T-cell (primary cell): Measurements from ENCODE around the gene ARL6IP4. TPM values are rescaled to one million over a fixed set of nuclear protein-coding genes. Genes with fewer than 3 reads are reported as not detected.

Experiments used
- ATAC-seq, 4 experiments: fragments of 200-7000 bp in 3 of 4; fragments of 150-1000 bp in 1 of 4; cut with Tn5 transposase; replicated peaks in 1 of 4; 1 replicate in 3 of 4; 2 replicates in 1 of 4; pipeline ENCODE4 v1.10.0; 2021; ENCODE audit warnings: moderate library complexity in 3 of 4, mild to moderate bottlenecking in 2 of 4, moderate number of reproducible peaks in 1 of 4
- CTCF ChIA-PET, 2 donors: fragments of 300-600 bp; sonication (Branson Sonifier 250); formaldehyde crosslinking; loops; one replicate each; lab custom pipeline; 2022; ENCODE audit warnings: antibody characterized with exemption in 2 of 2; lab: Charles Lee
- POLR2A ChIA-PET, 2 donors: fragments of 300-600 bp; sonication (Branson Sonifier 250); formaldehyde crosslinking; loops; one replicate each; lab custom pipeline; 2022; ENCODE audit warnings: antibody characterized with exemption in 2 of 2; lab: Charles Lee
- DNase-seq, 35 experiments: peaks; one replicate each; pipeline versions ENCODE4 v3.0.0 to v3.0.0-alpha.2; 2013 to 2023
- H3K27ac ChIP-seq: one replicate; pipeline ENCODE4 v1.5.1; 2013; ENCODE audit warnings: low read length
- H3K27me3 ChIP-seq, 2 experiments: replicated peaks in 1 of 2; 1 replicate in 1 of 2; 2 replicates in 1 of 2; pipeline versions ENCODE4 v1.6.1 to v1.7.0; 2013; ENCODE audit warnings: low read length in 1 of 2, mixed read lengths in 1 of 2; ENCODE audit not compliant: control insufficient read depth in 2 of 2, insufficient read depth in 2 of 2; ENCODE audit errors: extremely low read depth in 1 of 2
- H3K36me3 ChIP-seq, 2 donors: 1 replicate in 1 of 2; 2 replicates in 1 of 2; pipeline versions ENCODE4 v1.6.1 to v1.7.0; 2013; ENCODE audit warnings: low read length in 1 of 2; ENCODE audit not compliant: control insufficient read depth in 2 of 2, insufficient read depth in 1 of 2; ENCODE audit errors: extremely low read depth in 1 of 2
- H3K4me1 ChIP-seq, 2 experiments: 1 replicate in 1 of 2; 2 replicates in 1 of 2; pipeline versions ENCODE4 v1.6.1 to v1.7.0; 2013; ENCODE audit warnings: low read length in 2 of 2, mixed read lengths in 1 of 2; ENCODE audit not compliant: insufficient read depth in 2 of 2, control insufficient read depth in 1 of 2; ENCODE audit errors: extremely low read depth in 1 of 2
- H3K4me3 ChIP-seq, 2 donors: 1 replicate in 1 of 2; 2 replicates in 1 of 2; pipeline versions ENCODE4 v1.5.1 to v1.7.0; 2013; ENCODE audit warnings: mild to moderate bottlenecking in 2 of 2, low read length in 1 of 2, moderate library complexity in 1 of 2; ENCODE audit not compliant: control insufficient read depth in 1 of 2; ENCODE audit errors: extremely low read depth in 1 of 2
- H3K9me3 ChIP-seq: 2 replicates; pipeline ENCODE4 v1.7.0; 2013
- H3K27ac Mint-ChIP-seq, 2 donors: one replicate each; pipeline ENCODE4 v1.8.0; 2020 to 2021; ENCODE audit warnings: mild to moderate bottlenecking in 2 of 2, mixed read lengths in 2 of 2
- H3K27me3 Mint-ChIP-seq, 2 donors: one replicate each; pipeline ENCODE4 v1.8.0; 2021 to 2022; ENCODE audit warnings: mixed read lengths in 2 of 2
- H3K36me3 Mint-ChIP-seq: one replicate; pipeline ENCODE4 v1.8.0; 2021; ENCODE audit warnings: mixed read lengths
- H3K4me1 Mint-ChIP-seq, 3 donors: one replicate each; pipeline ENCODE4 v1.8.0; 2020 to 2022; ENCODE audit warnings: mixed read lengths in 3 of 3, mild to moderate bottlenecking in 1 of 3
- H3K4me3 Mint-ChIP-seq, 3 donors: one replicate each; pipeline ENCODE4 v1.8.0; 2020 to 2022; ENCODE audit warnings: mild to moderate bottlenecking in 3 of 3, mixed read lengths in 3 of 3, moderate library complexity in 3 of 3
- H3K9me3 Mint-ChIP-seq, 3 donors: one replicate each; pipeline ENCODE4 v1.8.0; 2020 to 2022; ENCODE audit warnings: mixed read lengths in 3 of 3
- WGBS: methylation state at CpG from one replicate; pipeline ENCODE4 v1.1.5; 2013; ENCODE audit warnings: missing lambda C conversion rate; ENCODE audit not compliant: insufficient coverage; 5-methylcytosine and 5-hydroxymethylcytosine counted together
- total RNA-seq, 35 experiments: library from RNA in 6 of 35; stranded (reverse) in 6 of 35; fragments of 120-200 nt in 1 of 35; gene quantifications; one replicate each; pipeline versions ENCODE4 v1.2.1 to v1.2.4 and lab custom pipeline; 2013 to 2026

Gene ARL6IP4
- total RNA-seq, 5 donors from 2014 or later (not counting 1 experiment from before 2014, with no cell fraction given): 134 to 231 (median 204) TPM

GRCh38 chr12:122947352-122947792 is 33.1 kb upstream of the ARL6IP4 start:
- Histone ChIP-seq H3K36me3 (no peaks in the 10 kb centered on the region), H3K27me3 (no peaks in the 10 kb centered on the region), H3K4me3 (no peak overlapping the region), H3K4me1 (peaks cover 0 to 30% of the 10 kb centered on the region in 2 experiments), H3K27ac (no peak overlapping the region), H3K9me3 (no peaks in the 10 kb centered on the region)
- ChIA-PET POLR2A (interaction anchor here (0.6 to 0.7 kb wide), 3 partner anchors 57 to 1387 kb away, joined by 3 to 9 read pairs (median 4); no protein-coding TSS in a partner anchor), CTCF (interaction anchor here (0.5 to 1.2 kb wide), 4 partner anchors 76 to 634 kb away, joined by 3 to 5 read pairs (median 3); no protein-coding TSS in a partner anchor)
- Mint-ChIP-seq H3K27me3 (no peaks in the 10 kb centered on the region), H3K27ac (peak overlapping the region; percentile 74 to 84), H3K9me3 (no peaks in the 10 kb centered on the region), H3K4me3 (no peak overlapping the region), H3K36me3 (peaks cover 4% of the 10 kb centered on the region), H3K4me1 (peaks cover 10 to 37% (median 27%) of the 10 kb centered on the region in 3 donors)
- WGBS: 82% methylated on average over 14 of the region's 15 CpGs
- DNase-seq: peak in 1 of 35 experiments; percentile 20
- ATAC-seq: no peak

GRCh38 chr12:122948605-122949004 is 31.9 kb upstream of the ARL6IP4 start:
- DNase-seq (no peak), ATAC-seq (no peak)
- Mint-ChIP-seq H3K4me1 (peaks cover 11 to 27% (median 20%) of the 10 kb centered on the region in 3 donors), H3K27ac (no peak overlapping the region), H3K27me3 (no peaks in the 10 kb centered on the region), H3K36me3 (peaks cover 4% of the 10 kb centered on the region), H3K9me3 (no peaks in the 10 kb centered on the region), H3K4me3 (no peak overlapping the region)
- Histone ChIP-seq H3K4me3 (no peak overlapping the region), H3K27ac (no peak overlapping the region), H3K36me3 (no peaks in the 10 kb centered on the region), H3K4me1 (peaks cover 0 to 22% of the 10 kb centered on the region in 2 experiments), H3K27me3 (no peaks in the 10 kb centered on the region), H3K9me3 (no peaks in the 10 kb centered on the region)
- ChIA-PET POLR2A (no interaction called here), CTCF (interaction anchor here in 1 of 2 donors (0.6 to 2.1 kb wide), 3 partner anchors 60 to 119 kb away, joined by 3 to 8 read pairs (median 6); no protein-coding TSS in a partner anchor)
- 89% methylated on average over 8 of the region's 14 CpGs for WGBS

- no peak for DNase-seq
- no peak overlapping the region for H3K27ac Mint-ChIP-seq
- WGBS: 88% methylated on average over 8 of the region's 8 CpGs
Measured at GRCh38 chr12:122949405-122949804, 31.1 kb upstream of the ARL6IP4 start.

GRCh38 chr12:122949816-122950675 is 30.4 kb upstream of the ARL6IP4 start:
- H3K27ac ChIP-seq: no peak overlapping the region
- peaks cover 0 to 22% of the 10 kb centered on the region in 2 experiments for H3K4me1 ChIP-seq
- no peaks in the 10 kb centered on the region for H3K9me3 Mint-ChIP-seq
- H3K4me3 Mint-ChIP-seq: no peak overlapping the region
- H3K36me3 ChIP-seq: no peaks in the 10 kb centered on the region
- H3K27me3 Mint-ChIP-seq: no peaks in the 10 kb centered on the region
- H3K4me1 Mint-ChIP-seq: peaks cover 11 to 25% (median 20%) of the 10 kb centered on the region in 3 donors
- DNase-seq (no peak), ATAC-seq (no peak)
- no peaks in the 10 kb centered on the region for H3K27me3 ChIP-seq
- WGBS: 91% methylated on average over 20 of the region's 27 CpGs
- POLR2A ChIA-PET: interaction anchor here in 1 of 2 donors (0.6 kb wide), 1 partner anchor 45 kb away, joined by 3 read pairs; no protein-coding TSS in a partner anchor
- H3K27ac Mint-ChIP-seq: no peak overlapping the region
- CTCF ChIA-PET: interaction anchor here (0.6 to 2.1 kb wide), 7 partner anchors 61 to 434 kb away, joined by 3 to 8 read pairs (median 3); no protein-coding TSS in a partner anchor
- no peak overlapping the region for H3K4me3 ChIP-seq
- no peaks in the 10 kb centered on the region for H3K9me3 ChIP-seq
- H3K36me3 Mint-ChIP-seq: peaks cover 4% of the 10 kb centered on the region

More at GRCh38 chr12:122949405-122949804, 31.1 kb upstream of the ARL6IP4 start:
- ChIA-PET CTCF (interaction anchor here (0.6 to 2.1 kb wide), 4 partner anchors 61 to 433 kb away, joined by 3 to 8 read pairs (median 4); no protein-coding TSS in a partner anchor), POLR2A (interaction anchor here in 1 of 2 donors (0.6 kb wide), 1 partner anchor 246 kb away, joined by 3 read pairs; no protein-coding TSS in a partner anchor)
- peaks cover 0 to 22% of the 10 kb centered on the region in 2 experiments for H3K4me1 ChIP-seq
- Mint-ChIP-seq H3K36me3 (peaks cover 4% of the 10 kb centered on the region), H3K4me1 (peaks cover 11 to 25% (median 20%) of the 10 kb centered on the region in 3 donors), H3K9me3 (no peaks in the 10 kb centered on the region), H3K4me3 (no peak overlapping the region), H3K27me3 (no peaks in the 10 kb centered on the region)
- no peaks in the 10 kb centered on the region for H3K36me3 ChIP-seq
- H3K27ac ChIP-seq: no peak overlapping the region
- H3K9me3 ChIP-seq: no peaks in the 10 kb centered on the region
- H3K4me3 ChIP-seq: no peak overlapping the region
- ATAC-seq: no peak
- H3K27me3 ChIP-seq: no peaks in the 10 kb centered on the region

- no peaks in the 10 kb centered on the region for H3K27me3 Mint-ChIP-seq
- H3K27me3 ChIP-seq: no peaks in the 10 kb centered on the region
- no peak for ATAC-seq
- H3K36me3 ChIP-seq: no peaks in the 10 kb centered on the region
- WGBS: 89% methylated on average over 7 of the region's 9 CpGs
- ChIA-PET CTCF (interaction anchor here (0.6 to 1.8 kb wide), 3 partner anchors 72 to 287 kb away, joined by 3 to 4 read pairs (median 3); no protein-coding TSS in a partner anchor), POLR2A (interaction anchor here (0.6 kb wide), 2 partner anchors 66 to 1884 kb away, joined by 4 read pairs; no protein-coding TSS in a partner anchor)
- no peak overlapping the region for H3K4me3 ChIP-seq
- H3K27ac ChIP-seq: no peak overlapping the region
- H3K9me3 Mint-ChIP-seq: no peaks in the 10 kb centered on the region
- H3K9me3 ChIP-seq: no peaks in the 10 kb centered on the region
- peaks cover 4% of the 10 kb centered on the region for H3K36me3 Mint-ChIP-seq
- DNase-seq: no peak
- peaks cover 0 to 22% of the 10 kb centered on the region in 2 experiments for H3K4me1 ChIP-seq
- no peak overlapping the region for H3K4me3 Mint-ChIP-seq
- no peak overlapping the region for H3K27ac Mint-ChIP-seq
- peaks cover 11 to 20% (median 19%) of the 10 kb centered on the region in 3 donors for H3K4me1 Mint-ChIP-seq
Measured at GRCh38 chr12:122951406-122951805, 29.1 kb upstream of the ARL6IP4 start.
